Endothelial cell of umbilical vein (primary cell): ENCODE measurements around the gene PUM2. TPM values are rescaled to one million over a fixed set of nuclear protein-coding genes. Genes with fewer than 3 reads are reported as not detected.

ENCODE experiments used
- BruUV-seq: library from RNA; stranded (reverse); fragments of 400-500 nt; replicated peaks from 2 replicates; lab custom pipeline; 2021; lab: Mats Ljungman, UMichigan
- CTCF ChIA-PET: fragments of 300-600, 350-600 bp; sonication (Branson Sonifier 250); formaldehyde crosslinking; loops from one replicate; lab custom pipeline; 2021; ENCODE audit warnings: antibody characterized with exemption, inconsistent platforms; lab: Charles Lee
- POLR2A ChIA-PET: fragments of 300-600, 350-600 bp; sonication (Branson Sonifier 250); formaldehyde crosslinking; loops from one replicate; lab custom pipeline; 2021; ENCODE audit warnings: antibody characterized with exemption, inconsistent platforms; lab: Charles Lee
- DNase-seq: peaks from one replicate; pipeline ENCODE4 v3.0.0-alpha.2; 2011; ENCODE audit warnings: low read depth, low spot score
- FAIRE-seq: peaks from 2 replicates; lab custom pipeline; 2011; peaks lifted over from hg19 to GRCh38; lab: Jason Lieb, UNC
- H2AFZ ChIP-seq: 2 replicates; pipeline ENCODE4 v1.6.0; 2012; ENCODE audit warnings: low read depth, low read length, control low read depth, inconsistent platforms
- H3K27ac ChIP-seq: 2 replicates; pipeline ENCODE4 v1.5.1; 2011; ENCODE audit warnings: low read depth, mild to moderate bottlenecking, control low read depth, low read length, moderate library complexity; ENCODE audit not compliant: insufficient read depth
- H3K27me3 ChIP-seq, 2 experiments: 2 replicates each; pipeline versions ENCODE4 v1.6.0 to v1.6.1; 2011; ENCODE audit warnings: low read length in 2 of 2, mixed read lengths in 1 of 2; ENCODE audit not compliant: control insufficient read depth in 2 of 2, insufficient read depth in 2 of 2
- H3K36me3 ChIP-seq, 2 experiments: 2 replicates in 1 of 2; 3 replicates in 1 of 2; pipeline ENCODE4 v1.5.1; 2011; ENCODE audit warnings: low read length in 2 of 2, mild to moderate bottlenecking in 1 of 2, moderate library complexity in 1 of 2; ENCODE audit not compliant: control insufficient read depth in 2 of 2, insufficient read depth in 2 of 2; ENCODE audit errors: extremely low read depth in 1 of 2
- H3K4me1 ChIP-seq: 3 replicates; pipeline ENCODE4 v1.5.1; 2011; ENCODE audit warnings: mild to moderate bottlenecking, low read length; ENCODE audit not compliant: control insufficient read depth, insufficient read depth; ENCODE audit errors: extremely low read depth
- H3K4me2 ChIP-seq: 2 replicates; pipeline ENCODE4 v1.6.1; 2011; ENCODE audit warnings: low read length, control low read depth, mixed read lengths; ENCODE audit not compliant: insufficient read depth
- H3K4me3 ChIP-seq, 3 experiments: fragments of 200-600 bp in 1 of 3; sonication (generic), shearing (Covaris generic) in 1 of 3; replicated peaks in 1 of 3; 2 replicates each; pipeline ENCODE4 v1.5.1; 2011 to 2016; ENCODE audit warnings: control low read depth in 3 of 3, low read length in 3 of 3, mild to moderate bottlenecking in 2 of 3, inconsistent platforms in 1 of 3, low read depth in 1 of 3, moderate library complexity in 1 of 3; ENCODE audit not compliant: insufficient read depth in 1 of 3
- H3K79me2 ChIP-seq: 2 replicates; pipeline ENCODE4 v1.6.0; 2012; ENCODE audit warnings: low read length, inconsistent platforms; ENCODE audit not compliant: control insufficient read depth, insufficient read depth
- H3K9ac ChIP-seq: replicated peaks from 2 replicates; pipeline ENCODE3; 2011; ENCODE audit warnings: low read length, control low read depth; ENCODE audit not compliant: insufficient read depth; ENCODE audit errors: extremely low read depth
- H3K9me1 ChIP-seq: replicated peaks from 3 replicates; pipeline ENCODE4 v1.6.0; 2011; ENCODE audit warnings: mild to moderate bottlenecking, low read length; ENCODE audit not compliant: control insufficient read depth, insufficient read depth; ENCODE audit errors: extremely low read depth
- H3K9me3 ChIP-seq: replicated peaks from 2 replicates; pipeline ENCODE4 v1.5.1; 2012; ENCODE audit warnings: low read length, inconsistent platforms; ENCODE audit not compliant: control insufficient read depth, insufficient read depth
- H4K20me1 ChIP-seq: replicated peaks from 2 replicates; pipeline ENCODE3; 2011; ENCODE audit warnings: mild to moderate bottlenecking, low read length; ENCODE audit not compliant: control insufficient read depth, insufficient read depth; ENCODE audit errors: extremely low read depth
- EZH2 ChIP-seq: IDR thresholded peaks from 2 replicates; pipeline ENCODE4 v1.6.1; 2012; ENCODE audit warnings: borderline replicate concordance, low read depth, mild to moderate bottlenecking, moderate library complexity, low read length, inconsistent platforms; ENCODE audit not compliant: severe bottlenecking
- FOS ChIP-seq: IDR thresholded peaks from 2 replicates; pipeline ENCODE4 v1.6.1; 2011; ENCODE audit warnings: mild to moderate bottlenecking, low read length, moderate library complexity, borderline replicate concordance; ENCODE audit not compliant: insufficient read depth
- GATA2 ChIP-seq: IDR thresholded peaks from 2 replicates; pipeline ENCODE4 v1.7.0; 2011; ENCODE audit warnings: low read depth, mild to moderate bottlenecking, moderate library complexity, mixed read lengths, low read length; ENCODE audit not compliant: insufficient read length, insufficient read depth
- JUN ChIP-seq: IDR thresholded peaks from 2 replicates; pipeline ENCODE4 v1.6.1; 2011; ENCODE audit warnings: borderline replicate concordance, low read depth; ENCODE audit not compliant: insufficient read length, insufficient read depth
- MYC ChIP-seq: IDR thresholded peaks from one replicate; pipeline ENCODE4 v1.6.1; 2011; ENCODE audit warnings: mild to moderate bottlenecking, low read depth, low read length
- POLR2A ChIP-seq: IDR thresholded peaks from 2 replicates; pipeline ENCODE4 v1.6.1; 2012; ENCODE audit warnings: low read depth, mild to moderate bottlenecking, control low read depth, low read length
- POLR2AphosphoS5 ChIP-seq: IDR thresholded peaks from 2 replicates; pipeline ENCODE4 v1.6.1; 2012; ENCODE audit warnings: low read depth, mild to moderate bottlenecking, control low read depth, low read length, moderate library complexity; ENCODE audit not compliant: insufficient read depth
- dilution Hi-C: fragments of 300-500 bp; cut with MboI; formaldehyde crosslinking; loops from one replicate; pipeline ENCODE4 v1.15.0; 2019; ENCODE audit warnings: low sequenced_read_pairs; ENCODE audit not compliant: extremely low pct_ligation_motif_present
- intact Hi-C: fragments of 100-400 bp; cut with micrococcal nuclease; formaldehyde crosslinking; loops from one replicate; pipeline ENCODE4 v1.10.0; 2022
- polyA plus RNA-seq, 4 experiments: library from polyadenylated mRNA; depleted of rRNA in 3 of 4; stranded (reverse) in 3 of 4; unstranded in 1 of 4; fragments of >200 nt; gene quantifications; 2 replicates each; pipeline versions ENCODE4 v1.2.1 to v1.2.3, GENCODE V29; 2011 to 2012; ENCODE audit warnings: missing spikeins in 1 of 4
- total RNA-seq: library from RNA; stranded (reverse); gene quantifications from 2 replicates; pipeline ENCODE4 v1.2.3, GENCODE V29; 2021
- TF ChIP-seq, protein P1 (sequence below), 2 donors: IDR thresholded peaks; 1 replicate in 1 of 2; 2 replicates in 1 of 2; pipeline ENCODE4 v1.5.1; 2011; ENCODE audit warnings: low read length in 2 of 2, mild to moderate bottlenecking in 2 of 2, moderate library complexity in 2 of 2, control low read depth in 1 of 2, inconsistent platforms in 1 of 2, low read depth in 1 of 2; ENCODE audit not compliant: insufficient read depth in 1 of 2; ENCODE audit errors: extremely low read depth in 1 of 2
- TF ChIP-seq, protein P2 (sequence below): IDR thresholded peaks from 2 replicates; pipeline ENCODE4 v1.6.1; 2011; ENCODE audit not compliant: insufficient read depth, insufficient read length

PUM2 gene
- total and polyA plus RNA-seq, 2 donors (not counting 3 experiments of a cell fraction or from before 2014, with no cell fraction given): 32.9 to 83.7 TPM

DNA sequence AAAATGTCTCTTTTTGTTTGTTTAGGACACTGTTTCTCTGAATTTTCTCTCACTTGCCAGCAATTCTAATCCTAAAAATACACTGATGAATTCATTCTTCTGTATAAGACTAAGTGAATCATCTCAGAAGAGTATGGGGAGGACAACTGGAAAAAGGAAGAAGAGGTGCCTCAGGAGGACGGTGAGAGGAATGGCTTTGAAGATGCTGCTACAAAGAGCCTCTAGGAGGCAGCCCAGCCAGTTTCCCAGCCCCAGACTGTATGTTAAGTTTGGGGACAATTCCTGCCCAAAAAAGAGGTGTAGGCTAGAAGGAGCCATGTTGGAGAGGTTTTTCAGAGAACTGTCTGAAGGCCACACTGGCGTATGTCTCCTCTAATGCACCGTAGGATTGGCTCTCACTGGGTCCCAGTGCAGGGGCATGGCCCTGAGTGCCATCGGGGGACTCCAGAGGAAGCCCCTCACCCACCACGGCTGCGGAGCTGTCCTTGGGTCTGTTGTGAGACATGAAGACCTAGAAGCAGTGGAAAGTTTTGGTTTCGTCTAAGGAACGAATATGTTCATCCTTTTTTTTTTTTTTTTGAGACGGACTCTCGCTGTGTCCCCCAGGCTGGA, 122.6 kb downstream of the PUM2 start:
- ChIA-PET POLR2A (no interaction called here), CTCF (no interaction called here)
- H3K4me1 ChIP-seq: peaks cover 10% of the 10 kb centered on the region
- H3K9me1 ChIP-seq: no peaks in the 10 kb centered on the region
- no peak for TF ChIP-seq FOS
- TF ChIP-seq POLR2AphosphoS5: no peak
- no peak for TF ChIP-seq MYC
- no peak for TF ChIP-seq JUN
- no peak for TF ChIP-seq POLR2A
- no peak for TF ChIP-seq GATA2
- no peak for TF ChIP-seq EZH2
- TF ChIP-seq, protein P1, sequence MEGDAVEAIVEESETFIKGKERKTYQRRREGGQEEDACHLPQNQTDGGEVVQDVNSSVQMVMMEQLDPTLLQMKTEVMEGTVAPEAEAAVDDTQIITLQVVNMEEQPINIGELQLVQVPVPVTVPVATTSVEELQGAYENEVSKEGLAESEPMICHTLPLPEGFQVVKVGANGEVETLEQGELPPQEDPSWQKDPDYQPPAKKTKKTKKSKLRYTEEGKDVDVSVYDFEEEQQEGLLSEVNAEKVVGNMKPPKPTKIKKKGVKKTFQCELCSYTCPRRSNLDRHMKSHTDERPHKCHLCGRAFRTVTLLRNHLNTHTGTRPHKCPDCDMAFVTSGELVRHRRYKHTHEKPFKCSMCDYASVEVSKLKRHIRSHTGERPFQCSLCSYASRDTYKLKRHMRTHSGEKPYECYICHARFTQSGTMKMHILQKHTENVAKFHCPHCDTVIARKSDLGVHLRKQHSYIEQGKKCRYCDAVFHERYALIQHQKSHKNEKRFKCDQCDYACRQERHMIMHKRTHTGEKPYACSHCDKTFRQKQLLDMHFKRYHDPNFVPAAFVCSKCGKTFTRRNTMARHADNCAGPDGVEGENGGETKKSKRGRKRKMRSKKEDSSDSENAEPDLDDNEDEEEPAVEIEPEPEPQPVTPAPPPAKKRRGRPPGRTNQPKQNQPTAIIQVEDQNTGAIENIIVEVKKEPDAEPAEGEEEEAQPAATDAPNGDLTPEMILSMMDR (IDR thresholded peaks at IDR 0.05; ENCODE audit: extremely low read depth in 1 of 2, insufficient read depth in 1 of 2, low read depth in 1 of 2, low read length in 2 of 2): no peak
- TF ChIP-seq, protein P2, sequence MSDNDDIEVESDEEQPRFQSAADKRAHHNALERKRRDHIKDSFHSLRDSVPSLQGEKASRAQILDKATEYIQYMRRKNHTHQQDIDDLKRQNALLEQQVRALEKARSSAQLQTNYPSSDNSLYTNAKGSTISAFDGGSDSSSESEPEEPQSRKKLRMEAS: no peak
- H3K27me3 ChIP-seq: peaks cover 3% of the 10 kb centered on the region in 2 experiments
- H4K20me1 ChIP-seq: no peaks in the 10 kb centered on the region
- no peaks in the 10 kb centered on the region for H3K36me3 ChIP-seq
- H3K9me3 ChIP-seq: no peaks in the 10 kb centered on the region
- no peak overlapping the region for H3K4me2 ChIP-seq
- H3K4me3 ChIP-seq: no peak overlapping the region
- BruUV-seq: no TSS peak
- no peak overlapping the region for H3K9ac ChIP-seq
- H3K79me2 ChIP-seq: no peaks in the 10 kb centered on the region
- intact Hi-C loops (no loop called here), dilution Hi-C loops (no loop called here)
- H3K27ac ChIP-seq: no peak overlapping the region
- no peak for FAIRE-seq
- DNase-seq: no peak
- no peak overlapping the region for H2AFZ ChIP-seq
